Liver (tissue), 9 donors: Measurements from ENCODE around the gene RAB9B. TPM values are rescaled to one million over a fixed set of nuclear protein-coding genes. Genes with fewer than 3 reads are reported as not detected.

Experiments
- DNase-seq: peaks from one replicate; pipeline ENCODE4 v3.0.0-alpha.2; 2017; ENCODE audit warnings: low spot score
- H3K27ac ChIP-seq, 2 donors: one replicate each; pipeline ENCODE4 v1.7.0; 2013; ENCODE audit warnings: inconsistent platforms in 2 of 2, low read length in 2 of 2, control low read depth in 1 of 2, low read depth in 1 of 2, mild to moderate bottlenecking in 1 of 2
- H3K27me3 ChIP-seq, 4 donors: one replicate each; pipeline versions ENCODE4 v1.6.1 to v1.7.0; 2013; ENCODE audit warnings: low read length in 3 of 4, inconsistent platforms in 1 of 4, mild to moderate bottlenecking in 1 of 4, moderate library complexity in 1 of 4; ENCODE audit not compliant: control insufficient read depth in 4 of 4, insufficient read depth in 4 of 4
- H3K36me3 ChIP-seq, 4 donors: one replicate each; pipeline versions ENCODE4 v1.6.1 to v1.7.0; 2013; ENCODE audit warnings: low read length in 3 of 4, mild to moderate bottlenecking in 3 of 4, low read depth in 1 of 4, moderate library complexity in 1 of 4; ENCODE audit not compliant: control insufficient read depth in 4 of 4, insufficient read depth in 3 of 4
- H3K4me1 ChIP-seq, 4 donors: one replicate each; pipeline versions ENCODE4 v1.6.1 to v1.7.0; 2013; ENCODE audit warnings: low read length in 3 of 4, mild to moderate bottlenecking in 3 of 4, moderate library complexity in 1 of 4; ENCODE audit not compliant: control insufficient read depth in 4 of 4, insufficient read depth in 4 of 4
- H3K4me3 ChIP-seq, 3 donors: one replicate each; pipeline versions ENCODE4 v1.6.1 to v1.7.0; 2013; ENCODE audit warnings: low read length in 3 of 3, control low read depth in 1 of 3, low read depth in 1 of 3, mild to moderate bottlenecking in 1 of 3
- H3K9ac ChIP-seq, 2 donors: one replicate each; pipeline ENCODE4 v1.7.0; 2013; ENCODE audit warnings: low read length in 2 of 2, mild to moderate bottlenecking in 2 of 2, moderate library complexity in 2 of 2, control low read depth in 1 of 2, low read depth in 1 of 2
- H3K9me3 ChIP-seq, 4 donors: one replicate each; pipeline versions ENCODE4 v1.6.1 to v1.7.0; 2013; ENCODE audit warnings: low read length in 3 of 4; ENCODE audit not compliant: control insufficient read depth in 4 of 4
- CTCF ChIP-seq: fragments of 150-350 bp; IDR thresholded peaks from 2 replicates; pipeline ENCODE4 v1.5.1; 2017; ENCODE audit warnings: improper control_type of control experiment, low read depth, low read length; ENCODE audit not compliant: missing input control
- FOXA1 ChIP-seq: IDR thresholded peaks from 2 replicates; pipeline ENCODE4 v1.6.1; 2016; ENCODE audit warnings: antibody characterized with exemption
- GABPA ChIP-seq, 2 donors: IDR thresholded peaks in 1 of 2; conservative IDR thresholded peaks in 1 of 2; 2 replicates each; pipeline ENCODE4 v1.6.1; 2016; ENCODE audit warnings: antibody characterized with exemption in 2 of 2, mild to moderate bottlenecking in 1 of 2, moderate library complexity in 1 of 2
- HNF4A ChIP-seq, 2 donors: conservative IDR thresholded peaks; 2 replicates each; pipeline ENCODE4 v1.6.1; 2016; ENCODE audit warnings: antibody characterized with exemption in 2 of 2, mild to moderate bottlenecking in 2 of 2
- NR2F2 ChIP-seq: IDR thresholded peaks from 2 replicates; pipeline ENCODE4 v1.6.1; 2016; ENCODE audit warnings: antibody characterized with exemption
- RAD21 ChIP-seq, 2 donors: IDR thresholded peaks; 2 replicates each; pipeline ENCODE4 v1.6.1; 2016; ENCODE audit warnings: antibody characterized with exemption in 2 of 2, mild to moderate bottlenecking in 2 of 2
- RXRA ChIP-seq, 2 donors: IDR thresholded peaks; 2 replicates each; pipeline ENCODE4 v1.6.1; 2017 to 2018; ENCODE audit warnings: antibody characterized with exemption in 2 of 2, mild to moderate bottlenecking in 1 of 2
- SP1 ChIP-seq: IDR thresholded peaks from 2 replicates; pipeline ENCODE4 v1.6.1; 2018; ENCODE audit warnings: antibody characterized with exemption, mild to moderate bottlenecking
- TAF1 ChIP-seq: conservative IDR thresholded peaks from 2 replicates; pipeline ENCODE4 v1.6.1; 2016; ENCODE audit warnings: antibody characterized with exemption, mild to moderate bottlenecking
- YY1 ChIP-seq: IDR thresholded peaks from 2 replicates; pipeline ENCODE4 v1.6.1; 2016; ENCODE audit warnings: antibody characterized with exemption, mild to moderate bottlenecking
- ZBTB33 ChIP-seq: IDR thresholded peaks from 2 replicates; pipeline ENCODE4 v1.6.1; 2016; ENCODE audit warnings: antibody characterized with exemption
- WGBS: extraction: QIAGEN DNeasy Blood & Tissue Kit; methylation state at CpG from one replicate; pipeline ENCODE4 v1.1.7; 2013; 5-methylcytosine and 5-hydroxymethylcytosine counted together
- polyA plus RNA-seq, 2 donors: library from polyadenylated mRNA; stranded (reverse) in 1 of 2; unstranded in 1 of 2; fragments of 200-250 nt in 1 of 2; fragments of >200 nt in 1 of 2; fragmentation: Nextera tagmentation in 1 of 2; extraction: Ambion mirVana in 1 of 2; gene quantifications; one replicate each; pipeline versions ENCODE4 v1.2.1 to v1.2.3, GENCODE V29; 2013 to 2015
- total RNA-seq, 2 donors: library from RNA; depleted of rRNA; stranded (reverse); fragments of >200 nt; gene quantifications; one replicate each; pipeline ENCODE4 v1.2.3, GENCODE V29; 2014
- TF ChIP-seq, protein P1 (sequence below): IDR thresholded peaks from 2 replicates; pipeline ENCODE4 v1.6.1; 2016; ENCODE audit warnings: antibody characterized with exemption
- TF ChIP-seq, protein P2 (sequence below): IDR thresholded peaks from 2 replicates; pipeline ENCODE4 v1.6.1; 2016; ENCODE audit warnings: antibody characterized with exemption
- donor health status: healthy.
- donor health status: healthy.
- donor health status: healthy.
- donor health status: healthy.
- donor health status: healthy.

Gene RAB9B
- total and polyA plus RNA-seq, 4 donors = 0.07 to 0.51 (median 0.23) TPM

- no peak for TF ChIP-seq NR2F2
- TF ChIP-seq, protein P1, sequence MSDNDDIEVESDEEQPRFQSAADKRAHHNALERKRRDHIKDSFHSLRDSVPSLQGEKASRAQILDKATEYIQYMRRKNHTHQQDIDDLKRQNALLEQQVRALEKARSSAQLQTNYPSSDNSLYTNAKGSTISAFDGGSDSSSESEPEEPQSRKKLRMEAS = no peak
- no peak for TF ChIP-seq YY1
- TF ChIP-seq, protein P2, sequence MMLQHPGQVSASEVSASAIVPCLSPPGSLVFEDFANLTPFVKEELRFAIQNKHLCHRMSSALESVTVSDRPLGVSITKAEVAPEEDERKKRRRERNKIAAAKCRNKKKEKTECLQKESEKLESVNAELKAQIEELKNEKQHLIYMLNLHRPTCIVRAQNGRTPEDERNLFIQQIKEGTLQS = no peak
- no peak for TF ChIP-seq CTCF
- no peak for TF ChIP-seq ZBTB33
- no peak for TF ChIP-seq TAF1
- no peak for TF ChIP-seq FOXA1
- no peak for TF ChIP-seq HNF4A (conservative IDR thresholded peaks at IDR 0.05)
- TF ChIP-seq RAD21 (IDR thresholded peaks at IDR 0.05) = no peak
- TF ChIP-seq SP1 = no peak
- TF ChIP-seq GABPA (IDR thresholded peaks at IDR 0.05 in 1 of 2, conservative IDR thresholded peaks at IDR 0.05 in 1 of 2) = no peak
These were observed 50.4 kb downstream of the RAB9B start for GRCh38 chrX:103781706-103782105.

GRCh38 chrX:103781062-103781402 is 51.0 kb downstream of the RAB9B start:
- no peaks in the 10 kb centered on the region for H3K4me1 ChIP-seq
- no peak overlapping the region for H3K4me3 ChIP-seq
- H3K9ac ChIP-seq = no peak overlapping the region
- no peaks in the 10 kb centered on the region for H3K9me3 ChIP-seq
- no peak for TF ChIP-seq RXRA (IDR thresholded peaks at IDR 0.05)
- TF ChIP-seq, protein P2 = no peak
- no peak for TF ChIP-seq ZBTB33
- TF ChIP-seq HNF4A (conservative IDR thresholded peaks at IDR 0.05) = no peak
- TF ChIP-seq SP1 = no peak
- H3K27ac ChIP-seq = no peak overlapping the region
- 77% methylated on average over 4 of the region's 4 CpGs for WGBS
- DNase-seq = no peak
- peaks cover 0 to 5% (median 0%) of the 10 kb centered on the region in 4 donors for H3K27me3 ChIP-seq
- no peaks in the 10 kb centered on the region for H3K36me3 ChIP-seq

More at GRCh38 chrX:103781706-103782105, 50.4 kb downstream of the RAB9B start:
- Histone ChIP-seq H3K27ac (no peak overlapping the region), H3K9me3 (no peaks in the 10 kb centered on the region), H3K9ac (no peak overlapping the region), H3K4me1 (no peaks in the 10 kb centered on the region), H3K4me3 (no peak overlapping the region), H3K36me3 (no peaks in the 10 kb centered on the region), H3K27me3 (peaks cover 0 to 5% (median 0%) of the 10 kb centered on the region in 4 donors)
- 90% methylated on average over 1 of the region's 1 CpG for WGBS
- no peak for DNase-seq
